Measurements from ENCODE around the gene RPL32.
A peak's percentile ranks its signal among the peaks of the same experiment; 100 is the strongest.
"Not testable (repeated sequence)": the region's sequence is repeated elsewhere in the genome, so short reads cannot be mapped to it uniquely, and the experiment has no call there.

The RPL32 gene

DNA sequence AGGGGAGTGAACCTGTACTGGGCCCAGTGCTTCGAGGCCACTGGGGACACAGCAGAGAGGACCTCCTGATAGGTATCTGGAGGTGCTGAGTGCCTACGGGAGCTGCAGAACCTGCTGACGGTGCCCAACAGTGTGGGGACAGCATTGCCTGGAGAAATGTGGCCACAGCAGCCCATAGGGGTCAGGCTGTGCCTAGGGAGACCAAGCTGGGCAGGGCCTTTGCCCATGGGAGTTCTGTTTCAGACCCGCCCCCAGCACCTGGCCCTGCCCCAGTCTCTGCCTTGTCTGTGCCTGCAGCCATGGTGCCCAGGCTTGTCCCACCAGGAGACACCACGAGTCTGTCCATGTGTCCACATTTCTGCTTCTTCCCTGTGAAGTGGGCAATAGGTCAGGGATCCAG is 15.3 kb upstream of the RPL32 start:
- DNase-seq (ENCODE audit: low spot score) = no peak
- Histone ChIP-seq H3K27me3 (ENCODE audit: insufficient read depth, poor library complexity, severe bottlenecking) (no peaks in the 10 kb centered on the region), H3K9me3 (ENCODE audit: severe bottlenecking) (no peaks in the 10 kb centered on the region), H3K4me1 (ENCODE audit: insufficient read depth, poor library complexity, severe bottlenecking) (no peaks in the 10 kb centered on the region), H3K4me3 (ENCODE audit: severe bottlenecking) (no peak overlapping the region), H3K27ac (ENCODE audit: poor library complexity, severe bottlenecking) (no peak overlapping the region), H3K36me3 (ENCODE audit: low read depth) (no peaks in the 10 kb centered on the region)
- TF ChIP-seq, protein P1, sequence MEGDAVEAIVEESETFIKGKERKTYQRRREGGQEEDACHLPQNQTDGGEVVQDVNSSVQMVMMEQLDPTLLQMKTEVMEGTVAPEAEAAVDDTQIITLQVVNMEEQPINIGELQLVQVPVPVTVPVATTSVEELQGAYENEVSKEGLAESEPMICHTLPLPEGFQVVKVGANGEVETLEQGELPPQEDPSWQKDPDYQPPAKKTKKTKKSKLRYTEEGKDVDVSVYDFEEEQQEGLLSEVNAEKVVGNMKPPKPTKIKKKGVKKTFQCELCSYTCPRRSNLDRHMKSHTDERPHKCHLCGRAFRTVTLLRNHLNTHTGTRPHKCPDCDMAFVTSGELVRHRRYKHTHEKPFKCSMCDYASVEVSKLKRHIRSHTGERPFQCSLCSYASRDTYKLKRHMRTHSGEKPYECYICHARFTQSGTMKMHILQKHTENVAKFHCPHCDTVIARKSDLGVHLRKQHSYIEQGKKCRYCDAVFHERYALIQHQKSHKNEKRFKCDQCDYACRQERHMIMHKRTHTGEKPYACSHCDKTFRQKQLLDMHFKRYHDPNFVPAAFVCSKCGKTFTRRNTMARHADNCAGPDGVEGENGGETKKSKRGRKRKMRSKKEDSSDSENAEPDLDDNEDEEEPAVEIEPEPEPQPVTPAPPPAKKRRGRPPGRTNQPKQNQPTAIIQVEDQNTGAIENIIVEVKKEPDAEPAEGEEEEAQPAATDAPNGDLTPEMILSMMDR (IDR thresholded peaks at IDR 0.05; ENCODE audit: poor library complexity, severe bottlenecking) = no peak
- no peak for ATAC-seq (ENCODE audit: low read depth)

DNA sequence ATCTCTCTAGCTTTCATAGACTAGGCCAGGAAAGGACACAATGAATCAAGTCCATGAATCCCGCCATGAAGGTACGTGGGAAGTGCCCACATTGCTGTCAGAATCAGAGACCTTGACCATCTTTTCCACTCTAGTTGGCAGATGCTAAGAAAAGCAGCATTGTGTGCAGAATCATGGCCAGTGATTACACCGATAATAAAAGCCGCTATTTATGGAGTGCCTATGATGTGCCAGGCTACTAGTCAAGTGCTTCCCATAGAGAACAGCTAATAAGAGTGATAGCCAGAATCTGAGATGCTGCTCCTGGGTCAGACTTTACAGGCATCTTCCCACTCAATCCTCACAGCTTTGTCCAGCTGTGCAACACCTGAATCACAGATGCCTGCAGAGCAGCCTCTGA is 13.2 kb upstream of the RPL32 start:
- no peaks in the 10 kb centered on the region for H3K27me3 ChIP-seq (ENCODE audit: insufficient read depth, poor library complexity, severe bottlenecking)
- no peaks in the 10 kb centered on the region for H3K9me3 ChIP-seq (ENCODE audit: severe bottlenecking)
- ATAC-seq (ENCODE audit: low read depth) = no peak
- no peaks in the 10 kb centered on the region for H3K36me3 ChIP-seq (ENCODE audit: low read depth)
- H3K4me3 ChIP-seq (ENCODE audit: severe bottlenecking) = no peak overlapping the region
- no peaks in the 10 kb centered on the region for H3K4me1 ChIP-seq (ENCODE audit: insufficient read depth, poor library complexity, severe bottlenecking)
- DNase-seq (ENCODE audit: low spot score) = no peak
- no peak overlapping the region for H3K27ac ChIP-seq (ENCODE audit: poor library complexity, severe bottlenecking)
- TF ChIP-seq, protein P1 (IDR thresholded peaks at IDR 0.05; ENCODE audit: poor library complexity, severe bottlenecking) = no peak

DNA sequence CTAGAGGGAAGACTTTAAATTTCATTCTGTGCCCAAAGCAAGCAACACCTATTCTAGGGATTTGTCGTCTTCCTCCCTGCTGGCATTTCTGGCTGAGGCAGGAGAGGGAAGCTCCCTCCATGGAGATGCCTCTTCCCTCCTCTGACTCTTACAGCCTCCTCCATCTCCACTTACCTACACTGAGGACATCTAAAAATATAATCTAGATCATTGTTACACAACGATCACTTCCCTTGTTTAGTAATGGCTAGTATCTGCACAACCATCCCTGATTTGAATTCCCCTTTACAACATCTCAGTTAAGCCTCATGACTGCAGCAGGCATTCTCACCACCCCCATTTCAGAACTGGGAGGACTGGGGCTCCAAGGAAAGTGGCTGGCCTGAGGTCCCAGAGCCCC is 12.5 kb upstream of the RPL32 start:
- not testable (repeated sequence) for H3K4me1 ChIP-seq (ENCODE audit: insufficient read depth, poor library complexity, severe bottlenecking); H3K27me3 ChIP-seq (ENCODE audit: insufficient read depth, poor library complexity, severe bottlenecking); DNase-seq (ENCODE audit: low spot score); H3K36me3 ChIP-seq (ENCODE audit: low read depth); ATAC-seq (ENCODE audit: low read depth); H3K9me3 ChIP-seq (ENCODE audit: severe bottlenecking); H3K4me3 ChIP-seq (ENCODE audit: severe bottlenecking)
- peak overlapping the region; percentile 23 for H3K27ac ChIP-seq (ENCODE audit: poor library complexity, severe bottlenecking)

DNA sequence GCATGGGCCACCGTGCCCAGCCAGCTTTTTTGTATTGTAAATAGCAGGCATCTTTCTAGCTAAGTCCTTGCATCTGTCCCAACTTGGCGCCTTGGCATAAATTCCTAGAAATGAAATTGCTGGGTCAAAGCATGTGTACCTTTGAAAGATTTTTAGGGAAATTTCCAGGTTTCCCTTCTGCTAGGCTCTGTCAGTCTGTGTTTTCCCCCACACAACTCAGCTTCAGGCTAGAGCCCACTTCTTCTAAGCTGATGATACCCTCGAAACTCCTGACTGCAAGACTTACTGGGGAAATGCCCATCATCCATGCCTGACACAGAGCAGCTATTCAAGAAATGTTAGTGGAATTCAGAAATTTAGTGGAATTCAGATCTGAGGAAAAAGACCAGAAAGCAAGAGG is 10.8 kb upstream of the RPL32 start:
- Histone ChIP-seq H3K4me3 (ENCODE audit: severe bottlenecking) (no peak overlapping the region), H3K9me3 (ENCODE audit: severe bottlenecking) (no peaks in the 10 kb centered on the region), H3K4me1 (ENCODE audit: insufficient read depth, poor library complexity, severe bottlenecking) (no peaks in the 10 kb centered on the region), H3K36me3 (ENCODE audit: low read depth) (no peaks in the 10 kb centered on the region), H3K27me3 (ENCODE audit: insufficient read depth, poor library complexity, severe bottlenecking) (no peaks in the 10 kb centered on the region), H3K27ac (ENCODE audit: poor library complexity, severe bottlenecking) (no peak overlapping the region)
- no peak for ATAC-seq (ENCODE audit: low read depth)
- no peak for DNase-seq (ENCODE audit: low spot score)
- TF ChIP-seq, protein P1 (IDR thresholded peaks at IDR 0.05; ENCODE audit: poor library complexity, severe bottlenecking) = no peak

DNA sequence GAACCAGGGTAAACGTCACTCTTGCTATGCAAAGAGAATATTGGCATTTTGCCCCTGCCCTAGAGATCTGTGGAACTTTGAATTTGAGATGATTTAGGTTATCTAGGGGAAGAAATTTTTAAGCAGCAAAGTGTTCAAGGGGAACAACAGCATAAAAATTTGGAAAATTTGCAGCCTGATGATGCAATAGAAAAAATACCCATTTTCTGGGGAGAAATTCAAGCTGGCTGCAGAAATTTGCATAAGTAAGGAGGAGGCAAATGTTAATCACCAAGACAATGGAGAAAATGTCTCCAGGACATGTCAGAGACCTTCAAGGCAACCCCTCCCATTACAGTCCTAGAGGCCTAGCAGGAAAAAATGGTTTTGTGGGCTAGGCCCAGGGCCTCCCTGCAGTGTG is 4.4 kb upstream of the RPL32 start:
- H3K4me1 ChIP-seq (ENCODE audit: insufficient read depth, poor library complexity, severe bottlenecking) = peaks cover 2% of the 10 kb centered on the region
- no peak overlapping the region for H3K4me3 ChIP-seq (ENCODE audit: severe bottlenecking)
- TF ChIP-seq, protein P1 (IDR thresholded peaks at IDR 0.05; ENCODE audit: poor library complexity, severe bottlenecking) = no peak
- H3K36me3 ChIP-seq (ENCODE audit: low read depth) = peaks cover 3% of the 10 kb centered on the region
- DNase-seq (ENCODE audit: low spot score) = no peak
- ATAC-seq (ENCODE audit: low read depth) = no peak
- H3K27me3 ChIP-seq (ENCODE audit: insufficient read depth, poor library complexity, severe bottlenecking) = no peaks in the 10 kb centered on the region
- H3K9me3 ChIP-seq (ENCODE audit: severe bottlenecking) = no peaks in the 10 kb centered on the region
- H3K27ac ChIP-seq (ENCODE audit: poor library complexity, severe bottlenecking) = no peak overlapping the region

Measured in RWPE2 (cell line).